ENCODE measurements around the gene CHSY1.

The CHSY1 gene

GRCh38 chr15:101258238-101259144, 6.6 kb upstream of the CHSY1 start:
- Histone ChIP-seq H3K27me3 (ENCODE audit: low read depth) (0 out of 2 replicates have a peak, but pooled peaks cover 3% of the 10 kb centered on the region), H3K36me3 (replicated peaks) (no peaks in the 10 kb centered on the region), H3K9me3 (no peaks in the 10 kb centered on the region), H3K4me1 (no peaks in the 10 kb centered on the region), H3K4me3 (no peak overlapping the region)
- DNase-seq (ENCODE audit: low spot score in 2 of 2): peak; percentile 72
- in situ Hi-C loops (cut with MboI; ENCODE audit: low sequenced_read_pairs): loop anchor here (5.0 to 25.0 kb wide), 3 partner anchors 171 to 346 kb away; partner anchors contain the start of gene LRRK1

DNA sequence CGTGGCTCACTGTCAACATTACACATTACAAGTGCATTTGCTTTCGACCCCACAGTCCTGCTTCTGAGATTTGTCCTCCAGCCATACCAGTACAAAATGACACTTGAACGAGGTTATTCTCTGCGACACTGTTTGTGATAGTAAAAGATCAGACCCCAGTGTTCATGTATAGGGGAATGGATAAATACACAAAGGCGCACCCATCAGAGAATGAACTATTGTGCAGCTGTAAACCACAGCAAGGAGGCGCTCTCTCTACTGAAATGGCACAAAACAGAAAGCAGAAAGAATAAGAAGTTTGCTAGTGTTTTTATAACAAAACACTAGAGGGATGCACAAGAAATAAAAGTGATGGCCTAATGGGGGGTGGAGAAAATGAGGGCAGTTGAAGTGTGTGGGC, 4.9 kb upstream of the CHSY1 start:
- H3K9me3 ChIP-seq: no peaks in the 10 kb centered on the region
- in situ Hi-C loops (cut with MboI; ENCODE audit: low sequenced_read_pairs): loop anchor here (5.0 to 25.0 kb wide), 3 partner anchors 169 to 344 kb away; partner anchors contain the start of gene LRRK1
- peak in 1 of 2 experiments; percentile 27 for DNase-seq (ENCODE audit: low spot score in 2 of 2)
- no peak overlapping the region for H3K4me3 ChIP-seq
- no peaks in the 10 kb centered on the region for H3K4me1 ChIP-seq
- no peaks in the 10 kb centered on the region for H3K36me3 ChIP-seq (replicated peaks)
- 0 out of 2 replicates have a peak, but pooled peaks cover 3% of the 10 kb centered on the region for H3K27me3 ChIP-seq (ENCODE audit: low read depth)

DNA sequence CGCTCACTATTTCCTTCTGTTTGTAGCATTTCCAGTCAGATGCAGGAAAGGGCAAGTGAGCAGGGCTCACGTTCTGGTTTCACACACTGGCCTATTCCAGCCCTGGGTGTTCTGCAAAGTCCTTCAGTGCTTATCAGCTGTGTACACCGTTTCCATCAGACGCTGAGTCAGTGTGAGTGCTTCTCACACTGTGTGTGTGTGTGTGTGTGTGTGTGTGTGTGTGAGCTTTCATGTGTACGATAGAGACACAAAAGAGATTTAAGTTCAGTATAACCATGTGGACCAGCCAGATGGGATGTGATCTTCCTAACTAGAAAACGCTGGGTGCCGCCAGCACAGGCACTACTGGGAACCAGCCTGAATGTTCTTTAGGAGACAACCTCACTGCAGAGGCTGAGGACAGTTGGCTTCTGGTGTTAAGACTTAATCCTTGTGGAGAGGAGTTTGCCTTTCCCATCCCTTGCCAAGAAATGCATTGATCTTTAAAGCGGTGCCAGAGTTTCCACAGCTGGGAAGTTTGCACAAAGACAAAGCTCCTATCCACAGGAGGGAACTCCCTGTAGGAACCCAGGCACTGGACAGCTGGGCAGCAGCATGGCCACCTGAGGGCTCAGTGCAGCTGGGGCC, 3.9 kb upstream of the CHSY1 start:
- no peak overlapping the region for H3K4me3 ChIP-seq
- in situ Hi-C loops (cut with MboI; ENCODE audit: low sequenced_read_pairs): loop anchor here (5.0 to 25.0 kb wide), 3 partner anchors 168 to 343 kb away; partner anchors contain the start of gene LRRK1
- H3K9me3 ChIP-seq: no peaks in the 10 kb centered on the region
- no peaks in the 10 kb centered on the region for H3K4me1 ChIP-seq
- no peak for DNase-seq (ENCODE audit: low spot score in 2 of 2)
- H3K27me3 ChIP-seq (ENCODE audit: low read depth): 0 out of 2 replicates have a peak, but pooled peaks cover 3% of the 10 kb centered on the region
- no peaks in the 10 kb centered on the region for H3K36me3 ChIP-seq (replicated peaks)

GRCh38 chr15:101255051-101255395, 3.2 kb upstream of the CHSY1 start:
- in situ Hi-C loops (cut with MboI; ENCODE audit: low sequenced_read_pairs): loop anchor here (5.0 to 25.0 kb wide), 3 partner anchors 168 to 343 kb away; partner anchors contain the start of gene LRRK1
- H3K4me1 ChIP-seq: peaks cover 2% of the 10 kb centered on the region
- no peaks in the 10 kb centered on the region for H3K9me3 ChIP-seq
- H3K4me3 ChIP-seq: no peak overlapping the region
- 0 out of 2 replicates have a peak, but pooled peaks cover 3% of the 10 kb centered on the region for H3K27me3 ChIP-seq (ENCODE audit: low read depth)
- H3K36me3 ChIP-seq (replicated peaks): no peaks in the 10 kb centered on the region
- no peak for DNase-seq (ENCODE audit: low spot score in 2 of 2)

DNA sequence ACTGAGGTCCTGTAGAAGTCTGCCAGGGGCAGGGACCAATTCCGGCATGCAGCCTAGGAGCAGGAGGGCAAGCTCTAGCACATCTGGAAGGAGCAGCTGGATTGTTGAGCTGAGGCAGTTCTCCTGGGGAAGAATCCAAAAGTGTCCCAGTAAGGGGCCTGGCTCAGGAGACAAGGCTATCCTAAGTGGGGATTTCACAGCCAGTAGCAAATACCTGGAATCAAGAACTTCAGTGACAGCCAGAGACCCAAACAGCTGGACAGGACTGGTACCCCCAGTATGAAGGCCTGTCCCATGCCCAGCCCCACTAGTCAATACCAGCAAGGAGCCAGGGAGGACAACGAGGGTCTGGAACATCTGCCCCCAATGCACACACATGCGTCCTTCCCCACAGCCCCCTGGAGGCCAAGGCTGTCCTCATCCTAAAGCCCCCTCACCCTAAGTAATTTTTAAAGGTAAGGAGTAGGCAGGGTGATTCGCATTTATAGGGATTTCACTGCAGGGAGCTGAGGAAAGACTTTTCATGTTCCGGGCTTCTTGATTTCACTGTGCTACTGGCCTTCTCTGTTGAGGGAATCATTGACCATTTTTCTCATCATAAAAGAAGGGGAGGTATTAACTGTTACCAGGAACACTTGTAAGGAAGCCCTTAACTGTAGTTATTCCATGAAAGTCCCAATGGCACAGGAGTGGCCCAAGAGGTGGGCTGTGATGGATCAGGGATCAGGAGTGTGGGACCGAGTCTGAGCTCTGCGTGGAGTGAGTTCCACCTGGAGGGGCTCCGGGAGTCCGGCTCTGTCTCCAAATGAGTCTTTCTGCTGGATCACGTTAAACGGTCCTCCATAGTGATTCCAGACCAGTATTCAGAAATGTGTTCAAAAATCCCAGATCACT, 2.6 kb upstream of the CHSY1 start:
- no peak for DNase-seq (ENCODE audit: low spot score in 2 of 2)
- H3K27me3 ChIP-seq (ENCODE audit: low read depth): 0 out of 2 replicates have a peak, but pooled peaks cover 3% of the 10 kb centered on the region
- no peaks in the 10 kb centered on the region for H3K36me3 ChIP-seq (replicated peaks)
- H3K4me3 ChIP-seq: no peak overlapping the region
- no peaks in the 10 kb centered on the region for H3K9me3 ChIP-seq
- peaks cover 7% of the 10 kb centered on the region for H3K4me1 ChIP-seq
- in situ Hi-C loops (cut with MboI; ENCODE audit: low sequenced_read_pairs): loop anchor here (5.0 to 25.0 kb wide), 3 partner anchors 167 to 342 kb away; partner anchors contain the start of gene LRRK1

GRCh38 chr15:101252836-101253235, 988 bp upstream of the CHSY1 start:
- no peak for DNase-seq (ENCODE audit: low spot score in 2 of 2)
- Histone ChIP-seq H3K9me3 (no peaks in the 10 kb centered on the region), H3K4me3 (peak overlapping the region; percentile 54), H3K4me1 (peaks cover 7% of the 10 kb centered on the region), H3K36me3 (replicated peaks) (peaks cover 7% of the 10 kb centered on the region), H3K27me3 (ENCODE audit: low read depth) (0 out of 2 replicates have a peak, but pooled peaks cover 3% of the 10 kb centered on the region)
- in situ Hi-C loops (cut with MboI; ENCODE audit: low sequenced_read_pairs): loop anchor here (25.0 kb wide), 1 partner anchor 341 kb away; the partner anchor contains the start of gene LRRK1

GRCh38 chr15:101250873-101251829, 697 bp downstream of the CHSY1 start:
- peak; percentile 26 to 73 for DNase-seq (ENCODE audit: low spot score in 2 of 2)
- peaks cover 7% of the 10 kb centered on the region for H3K4me1 ChIP-seq
- H3K36me3 ChIP-seq (replicated peaks): peaks cover 8% of the 10 kb centered on the region
- peak overlapping the region; percentile 62 for H3K4me3 ChIP-seq
- no peaks in the 10 kb centered on the region for H3K9me3 ChIP-seq
- 0 out of 2 replicates have a peak, but pooled peaks cover 3% of the 10 kb centered on the region for H3K27me3 ChIP-seq (ENCODE audit: low read depth)
- in situ Hi-C loops (cut with MboI; ENCODE audit: low sequenced_read_pairs): loop anchor here (25.0 kb wide), 1 partner anchor 339 kb away; the partner anchor contains the start of gene LRRK1

GRCh38 chr15:101250341-101250831, 1.5 kb downstream of the CHSY1 start:
- Histone ChIP-seq H3K36me3 (replicated peaks) (peaks cover 8% of the 10 kb centered on the region), H3K4me1 (peaks cover 7% of the 10 kb centered on the region), H3K9me3 (no peaks in the 10 kb centered on the region), H3K27me3 (ENCODE audit: low read depth) (0 out of 2 replicates have a peak, but pooled peaks cover 3% of the 10 kb centered on the region), H3K4me3 (peak overlapping the region; percentile 62)
- in situ Hi-C loops (cut with MboI; ENCODE audit: low sequenced_read_pairs): loop anchor here (25.0 kb wide), 1 partner anchor 338 kb away; the partner anchor contains the start of gene LRRK1
- peak in 1 of 2 experiments; percentile 74 for DNase-seq (ENCODE audit: low spot score in 2 of 2)

DNA sequence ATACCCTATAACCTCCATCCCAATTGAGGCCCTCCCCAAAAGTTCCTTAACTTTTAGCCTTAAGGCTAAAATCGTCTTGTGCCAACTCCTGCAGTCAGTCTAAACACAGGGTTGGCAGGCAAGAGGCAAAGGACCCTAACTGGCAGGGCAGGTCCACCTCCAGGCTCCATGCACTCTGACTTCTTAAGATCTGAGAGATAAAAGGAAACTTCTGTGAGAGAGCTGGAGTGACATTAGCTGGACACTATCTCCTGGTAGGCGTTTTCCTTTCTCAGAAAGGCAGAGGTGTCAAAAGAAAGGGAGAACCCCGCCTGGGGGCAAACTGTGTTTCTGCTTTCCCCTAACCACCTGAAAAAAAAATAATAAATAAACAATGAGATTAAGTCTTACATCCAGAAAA, 3.6 kb downstream of the CHSY1 start:
- Histone ChIP-seq H3K4me1 (peaks cover 15% of the 10 kb centered on the region), H3K9me3 (no peaks in the 10 kb centered on the region), H3K4me3 (no peak overlapping the region), H3K27me3 (ENCODE audit: low read depth) (no peaks in the 10 kb centered on the region), H3K36me3 (replicated peaks) (peaks cover 8% of the 10 kb centered on the region)
- DNase-seq (ENCODE audit: low spot score in 2 of 2): no peak
- in situ Hi-C loops (cut with MboI; ENCODE audit: low sequenced_read_pairs): no loop called here

GRCh38 chr15:101246824-101247745, 4.8 kb downstream of the CHSY1 start:
- no peaks in the 10 kb centered on the region for H3K27me3 ChIP-seq (ENCODE audit: low read depth)
- in situ Hi-C loops (cut with MboI; ENCODE audit: low sequenced_read_pairs): no loop called here
- no peak for DNase-seq (ENCODE audit: low spot score in 2 of 2)
- no peaks in the 10 kb centered on the region for H3K9me3 ChIP-seq
- no peak overlapping the region for H3K4me3 ChIP-seq
- H3K4me1 ChIP-seq: peaks cover 24% of the 10 kb centered on the region
- H3K36me3 ChIP-seq (replicated peaks): peaks cover 9% of the 10 kb centered on the region

- Histone ChIP-seq H3K4me1 (peaks cover 27% of the 10 kb centered on the region), H3K27me3 (ENCODE audit: low read depth) (no peaks in the 10 kb centered on the region), H3K9me3 (no peaks in the 10 kb centered on the region), H3K4me3 (no peak overlapping the region), H3K36me3 (replicated peaks) (peaks cover 13% of the 10 kb centered on the region)
- DNase-seq (ENCODE audit: low spot score in 2 of 2): no peak
- in situ Hi-C loops (cut with MboI; ENCODE audit: low sequenced_read_pairs): no loop called here
Observed at GRCh38 chr15:101246391-101246790, 5.5 kb downstream of the CHSY1 start.

All from HAP-1 (cell line).